NB4 (cell line): ENCODE data around the gene WDR45B.

Source experiments
- CTCF ChIP-seq: IDR thresholded peaks from one replicate; pipeline ENCODE4 v1.5.1; 2012; ENCODE audit warnings: low read depth, low read length
- MYC ChIP-seq: IDR thresholded peaks from 2 replicates; pipeline ENCODE4 v1.6.1; 2011; ENCODE audit warnings: low read depth, low read length

GRCh38 chr17:82604532-82604931 is 43.7 kb downstream of the WDR45B start:
- TF ChIP-seq CTCF (no peak), MYC (no peak)
